Mesenteric fat pad (tissue), 1 donor: ENCODE results near the gene NT5DC2. TPM values are rescaled to one million over a fixed set of nuclear protein-coding genes. Genes with fewer than 3 reads are reported as not detected.

Source experiments
- DNase-seq: peaks from one replicate; pipeline ENCODE4 v3.0.0-alpha.2; 2020; ENCODE audit warnings: low spot score
- total RNA-seq: library from RNA; stranded (reverse); fragmentation: NEBNext Ultra II Directional; extraction: Animal tissue kit (Norgen Biotek cat#: 25700); gene quantifications from one replicate; pipeline ENCODE4 v1.2.1, GENCODE V29; 2021
- donor health status: DM: yes; HTN: yes; CAD: no.

NT5DC2 gene
- total RNA-seq, 1 donor from 2014 or later, result 38.5 TPM

DNA sequence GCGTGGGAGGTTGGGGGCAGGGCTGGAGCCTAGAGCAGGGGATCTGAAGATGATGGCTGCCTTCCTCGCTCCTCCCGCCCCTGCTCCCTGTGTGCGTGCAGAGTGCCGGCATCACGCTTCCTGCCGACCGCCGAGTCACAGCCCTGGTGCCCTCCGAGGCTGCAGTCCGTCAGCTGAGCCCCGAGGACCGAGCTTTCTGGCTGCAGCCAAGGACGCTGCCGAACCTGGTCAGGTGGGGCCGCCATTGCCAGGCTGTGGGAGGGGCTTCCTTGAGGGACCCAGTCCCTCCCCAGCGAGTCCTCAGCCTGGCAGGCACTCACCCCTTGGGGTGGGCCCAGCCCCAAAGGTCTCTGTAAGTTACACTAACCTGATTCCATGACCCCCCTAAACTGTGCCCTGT lies 20.9 kb downstream of the NT5DC2 start:
- no peak for DNase-seq

DNA sequence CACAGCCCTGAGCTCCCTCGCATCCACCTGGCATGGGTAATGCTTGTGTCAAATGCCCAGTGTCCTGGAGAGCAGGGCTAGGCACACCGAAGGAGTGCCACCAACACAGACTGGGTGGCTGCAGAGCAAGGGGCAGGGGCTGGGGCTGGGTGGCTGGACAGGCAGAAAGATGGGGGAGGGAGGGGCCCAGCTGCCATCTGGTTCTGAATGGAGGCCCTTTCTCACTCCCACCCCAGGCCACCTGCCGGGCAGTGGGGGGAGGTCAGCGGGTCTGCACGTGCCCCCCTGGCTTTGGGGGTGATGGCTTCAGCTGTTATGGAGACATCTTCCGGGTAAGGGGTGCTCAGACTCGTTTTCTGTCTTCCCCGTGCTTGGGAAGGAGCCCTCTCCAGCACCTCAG lies 21.6 kb downstream of the NT5DC2 start:
- DNase-seq, result no peak

- no peak for DNase-seq
These were observed 22.1 kb downstream of the NT5DC2 start for GRCh38 chr3:52511509-52511908.

- no peak for DNase-seq
These were observed 23.8 kb downstream of the NT5DC2 start for GRCh38 chr3:52509753-52510328.

DNA sequence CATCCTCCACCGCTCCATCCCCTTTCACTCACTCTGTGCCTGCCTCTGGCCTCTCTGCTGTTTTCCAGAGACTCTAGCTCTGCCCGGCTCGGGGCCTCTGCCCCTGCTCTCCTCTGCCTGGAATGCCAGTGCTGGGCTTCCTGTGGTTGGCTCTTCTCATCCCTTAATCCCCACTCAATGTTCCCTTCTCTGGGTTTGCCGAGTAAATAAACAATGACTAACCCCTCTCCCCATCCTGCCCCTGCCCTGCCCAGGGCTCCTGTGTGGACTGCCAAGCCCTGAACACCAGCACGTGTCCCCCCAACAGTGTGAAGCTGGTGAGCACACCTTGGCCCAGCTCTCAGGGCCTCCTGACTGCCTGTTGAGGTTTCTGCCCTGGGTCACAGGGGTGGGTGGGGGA lies 26.3 kb downstream of the NT5DC2 start:
- DNase-seq, result no peak

- no peak for DNase-seq
These were observed 27.2 kb downstream of the NT5DC2 start for GRCh38 chr3:52506266-52506966.

GRCh38 chr3:52504977-52505376 lies 28.7 kb downstream of the NT5DC2 start:
- DNase-seq, result no peak

- no peak for DNase-seq
These were observed 29.8 kb downstream of the NT5DC2 start for GRCh38 chr3:52503788-52504424.

DNA sequence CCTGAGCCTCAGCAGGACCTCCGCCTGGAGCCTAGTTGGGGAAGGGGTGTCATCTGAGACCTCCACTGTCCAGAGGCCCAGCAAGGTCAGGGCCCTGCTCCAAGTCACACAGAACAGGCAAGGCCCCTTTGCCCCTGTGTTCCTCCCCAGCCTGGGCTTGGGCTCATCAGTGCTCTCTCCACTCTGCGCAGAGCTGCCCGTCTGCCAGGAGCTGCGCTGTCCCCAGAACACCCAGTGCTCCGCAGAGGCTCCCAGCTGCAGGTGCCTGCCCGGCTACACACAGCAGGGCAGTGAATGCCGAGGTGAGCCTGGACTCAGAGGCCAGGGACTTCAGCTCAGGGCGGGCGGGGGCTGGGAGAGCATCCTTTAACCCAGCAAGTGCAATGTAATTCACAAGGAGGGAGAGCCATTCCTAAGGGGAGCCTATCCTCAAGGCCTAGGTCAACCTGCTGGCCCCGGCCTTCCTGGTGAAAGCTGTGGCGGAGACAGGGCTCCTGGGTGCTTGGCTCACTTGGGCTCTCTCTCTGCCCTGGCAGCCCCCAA lies 30.8 kb downstream of the NT5DC2 start:
- no peak for DNase-seq

DNA sequence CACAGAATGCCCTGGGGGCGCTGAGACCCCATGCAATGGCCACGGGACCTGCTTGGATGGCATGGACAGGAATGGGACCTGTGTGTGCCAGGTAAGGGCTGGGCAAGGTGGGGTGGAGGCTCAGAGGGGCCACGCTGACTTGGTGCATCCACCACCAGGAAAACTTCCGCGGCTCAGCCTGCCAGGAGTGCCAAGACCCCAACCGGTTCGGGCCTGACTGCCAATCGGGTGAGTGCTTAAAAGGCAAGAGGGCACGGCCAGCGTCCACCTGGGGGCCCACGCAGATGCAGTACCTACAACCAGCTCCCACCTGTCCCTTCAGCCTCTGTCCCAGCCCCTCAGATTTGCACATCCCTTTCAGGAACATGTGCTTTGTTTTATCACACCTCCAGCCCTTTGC lies 31.7 kb downstream of the NT5DC2 start:
- no peak for DNase-seq

DNA sequence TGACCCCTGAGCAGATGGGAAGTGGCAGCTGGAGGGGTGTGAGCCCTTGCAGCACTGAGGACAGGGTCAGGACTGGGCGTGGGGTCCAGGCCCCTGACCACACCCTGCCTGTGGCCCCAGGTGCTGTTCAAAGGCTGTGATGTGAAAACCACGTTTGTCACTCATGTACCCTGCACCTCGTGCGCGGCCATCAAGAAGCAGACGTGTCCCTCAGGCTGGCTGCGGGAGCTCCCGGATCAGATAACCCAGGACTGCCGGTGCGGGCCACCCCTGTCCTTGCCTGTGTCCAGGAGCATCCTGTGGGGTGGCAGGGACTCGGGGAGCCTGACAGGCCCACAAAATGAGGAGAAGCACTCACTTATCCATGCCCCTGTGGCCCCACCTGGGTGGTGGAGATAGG lies 32.6 kb downstream of the NT5DC2 start:
- no peak for DNase-seq

GRCh38 chr3:52498137-52499054 lies 35.3 kb downstream of the NT5DC2 start:
- no peak for DNase-seq

DNA sequence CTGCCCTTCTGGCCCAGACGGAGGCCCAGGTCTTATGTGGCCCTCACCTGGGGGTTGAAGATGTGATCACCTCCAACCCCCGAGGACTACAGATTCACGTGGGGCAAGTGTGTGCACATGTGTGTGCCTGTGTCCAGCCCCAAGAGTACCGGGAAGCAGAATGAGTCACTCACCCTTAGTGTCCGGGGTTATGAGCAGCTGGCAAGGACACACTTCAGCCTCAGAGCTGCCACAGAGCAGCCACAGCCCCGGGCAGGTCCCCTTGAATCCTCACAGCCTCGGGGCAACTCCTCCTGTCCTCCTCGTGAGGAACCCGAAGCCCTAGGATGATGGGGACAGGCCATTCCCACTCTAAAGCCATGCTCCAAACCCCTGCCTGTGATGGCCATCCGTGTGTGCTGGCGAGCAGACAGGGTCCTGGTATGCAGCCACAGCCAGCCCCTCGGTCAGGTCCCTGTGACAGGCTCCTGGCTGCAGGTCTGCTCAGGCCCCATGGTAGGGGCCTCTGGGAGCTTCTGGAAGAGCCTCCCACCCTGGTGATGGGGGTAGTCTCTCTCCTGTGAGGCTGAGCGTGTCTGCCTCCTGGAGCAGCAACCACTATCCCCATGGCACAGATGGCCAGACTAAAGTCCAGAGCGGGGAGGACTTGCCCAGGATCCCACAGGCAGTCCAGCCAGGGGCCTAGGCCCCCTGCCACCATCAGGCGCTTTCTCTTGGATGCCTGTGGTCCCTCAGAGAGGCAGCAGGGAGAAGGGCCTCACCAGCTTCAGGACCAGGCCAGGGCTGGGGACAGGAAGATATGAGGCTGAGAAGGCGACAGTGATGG lies 37.7 kb downstream of the NT5DC2 start:
- DNase-seq, result no peak

DNA sequence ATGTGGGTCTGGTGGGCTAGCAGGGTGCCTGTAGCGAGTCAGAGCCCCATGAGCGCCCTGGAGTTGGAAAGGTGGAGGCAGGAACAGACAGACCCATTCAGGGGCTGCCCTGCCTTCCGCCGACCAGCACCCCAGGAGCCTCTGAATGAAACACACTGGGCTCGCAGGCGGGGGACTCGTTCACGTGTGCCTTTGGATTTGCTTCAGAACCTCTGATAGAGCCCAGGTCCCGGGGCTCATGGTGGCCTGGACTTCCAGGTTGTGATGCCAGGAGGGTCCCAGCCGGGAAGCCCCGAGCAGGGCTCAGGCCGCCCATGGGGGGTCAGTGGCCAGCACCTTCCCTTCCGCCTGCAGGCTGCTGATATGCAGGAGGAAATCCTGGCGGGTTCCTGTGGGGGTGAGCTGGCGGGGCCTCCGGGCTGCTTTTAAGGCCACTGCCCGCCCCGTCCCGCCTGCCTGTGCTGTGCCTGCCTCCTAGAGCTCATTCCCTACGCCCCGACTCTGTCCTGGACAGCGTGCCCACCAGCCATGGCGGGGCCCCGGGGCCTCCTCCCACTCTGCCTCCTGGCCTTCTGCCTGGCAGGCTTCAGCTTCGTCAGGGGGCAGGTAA lies 38.7 kb downstream of the NT5DC2 start, which contains the start of gene STAB1:
STAB1 (plus strand) TSS at position 453 of the 610 bp plus-strand sequence; CDS start at position 529, 76 bp downstream.
- DNase-seq, result no peak

DNA sequence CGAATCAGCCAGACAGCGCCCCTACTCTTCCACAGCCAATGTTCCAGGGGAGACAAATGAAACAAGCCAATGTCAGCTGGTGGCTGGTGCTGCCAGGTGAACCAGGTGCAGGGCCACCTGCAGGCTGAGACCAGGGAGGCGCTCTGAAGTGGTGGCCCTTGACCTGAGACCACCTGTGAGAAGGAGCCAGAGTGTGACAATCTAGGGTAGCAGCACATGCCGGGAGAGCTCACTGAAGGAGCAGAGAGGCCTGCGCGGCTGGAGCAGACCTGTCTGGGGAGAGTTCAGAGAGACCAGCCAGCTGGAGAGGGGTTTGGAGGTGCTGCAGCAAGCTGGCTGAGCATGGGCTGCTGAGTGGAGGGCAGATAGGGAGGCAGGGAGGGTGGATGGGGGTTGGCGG lies 39.2 kb downstream of the NT5DC2 start:
- no peak for DNase-seq

DNA sequence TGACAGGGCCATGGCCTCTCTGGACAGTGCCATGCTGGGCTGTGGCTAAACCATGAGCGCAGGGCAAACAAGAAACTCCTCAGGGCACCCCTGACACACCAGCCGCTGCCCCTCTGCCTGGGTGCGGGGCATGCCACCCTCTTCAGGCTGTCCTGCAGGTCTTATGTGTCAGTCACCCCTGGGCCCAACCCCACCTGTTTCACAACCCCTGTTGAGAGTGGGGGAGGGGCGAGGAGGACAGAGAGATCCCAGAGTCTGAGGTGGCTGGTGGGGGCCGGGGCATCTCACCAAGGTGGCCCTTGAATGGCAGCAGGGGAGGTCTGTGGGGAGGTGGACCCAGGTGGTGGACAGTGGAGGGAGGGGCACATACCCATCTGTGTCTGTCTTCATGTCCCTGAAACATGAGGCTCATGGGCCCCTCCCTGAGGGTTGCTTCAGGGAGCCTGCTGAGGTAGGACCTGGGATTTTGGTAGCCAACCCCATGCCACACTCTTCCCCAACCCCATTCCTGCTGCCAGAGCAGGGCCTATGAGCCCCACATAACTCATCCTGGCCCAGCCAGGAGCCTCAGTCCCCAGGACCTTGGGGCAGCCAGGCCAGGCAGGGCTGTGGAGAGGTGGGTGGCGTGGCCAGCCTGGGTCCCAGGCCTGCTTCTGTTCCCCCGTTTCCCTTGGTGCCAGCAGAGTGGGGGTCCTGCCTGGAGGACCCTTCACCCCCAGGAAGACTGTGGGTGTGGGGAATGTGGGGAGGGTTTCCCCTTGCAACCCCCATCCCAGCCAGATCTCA lies 40.2 kb downstream of the NT5DC2 start:
- DNase-seq, result no peak

DNA sequence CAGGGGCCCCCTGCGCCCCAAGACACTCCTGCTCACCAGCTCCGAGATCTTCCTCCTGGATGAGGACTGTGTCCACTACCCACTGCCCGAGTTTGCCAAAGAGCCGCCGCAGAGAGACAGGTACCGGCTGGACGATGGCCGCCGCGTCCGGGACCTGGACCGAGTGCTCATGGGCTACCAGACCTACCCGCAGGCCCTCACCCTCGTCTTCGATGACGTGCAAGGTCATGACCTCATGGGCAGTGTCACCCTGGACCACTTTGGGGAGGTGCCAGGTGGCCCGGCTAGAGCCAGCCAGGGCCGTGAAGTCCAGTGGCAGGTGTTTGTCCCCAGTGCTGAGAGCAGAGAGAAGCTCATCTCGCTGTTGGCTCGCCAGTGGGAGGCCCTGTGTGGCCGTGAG lies 41.6 kb downstream of the NT5DC2 start:
- no peak for DNase-seq

DNA sequence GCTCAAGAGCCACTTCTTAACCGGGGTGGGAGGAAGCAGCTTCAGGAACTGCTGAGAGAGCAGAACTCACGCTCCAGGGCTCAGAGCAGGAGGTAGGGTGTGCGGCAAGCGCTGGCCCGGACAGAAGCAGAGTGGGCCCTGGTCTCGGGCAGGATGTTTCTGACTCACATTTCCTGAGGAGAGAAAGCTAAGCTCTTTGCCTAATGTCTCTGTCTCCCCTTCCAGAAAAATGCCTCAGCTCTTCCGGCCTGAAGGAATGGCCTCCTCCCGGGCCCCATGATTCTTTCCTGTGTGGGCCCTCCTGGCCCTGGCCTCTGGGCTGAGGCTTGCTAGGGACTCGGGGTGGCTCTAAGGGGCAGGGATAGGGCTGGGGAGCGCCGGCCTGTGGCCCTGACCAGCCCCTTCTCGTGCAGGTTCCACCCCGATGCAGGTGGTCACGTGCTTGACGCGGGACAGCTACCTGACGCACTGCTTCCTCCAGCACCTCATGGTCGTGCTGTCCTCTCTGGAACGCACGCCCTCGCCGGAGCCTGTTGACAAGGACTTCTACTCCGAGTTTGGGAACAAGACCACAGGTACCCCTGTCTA lies 42.6 kb downstream of the NT5DC2 start:
- no peak for DNase-seq
